HepG2 (cell line): Measurements from ENCODE around the gene ANKZF1. TPM values are rescaled to one million over a fixed set of nuclear protein-coding genes. Genes with fewer than 3 reads are reported as not detected.

Source experiments
- ATF5 ChIP-seq: sonication (generic); formaldehyde crosslinking; IDR thresholded peaks from 2 replicates; pipeline ENCODE4 v1.4.0; 2020; ENCODE audit warnings: mild to moderate bottlenecking, low read depth, missing genetic modification reagents
- CENPT ChIP-seq: sonication (generic); formaldehyde crosslinking; IDR thresholded peaks from 2 replicates; pipeline ENCODE4 v1.8.0; 2022; ENCODE audit warnings: low read depth, mild to moderate bottlenecking, moderate library complexity, missing genetic modification reagents
- HOXA9 ChIP-seq: sonication (generic); formaldehyde crosslinking; IDR thresholded peaks from 2 replicates; pipeline ENCODE4 v1.8.1; 2022; ENCODE audit warnings: missing genetic modification reagents, mild to moderate bottlenecking, moderate library complexity, borderline replicate concordance
- IRX3 ChIP-seq: sonication (generic); formaldehyde crosslinking; IDR thresholded peaks from 2 replicates; pipeline ENCODE4 v1.8.1; 2023; ENCODE audit warnings: mild to moderate bottlenecking, low read depth, missing genetic modification reagents, borderline replicate concordance
- KDM1A ChIP-seq: IDR thresholded peaks from 2 replicates; pipeline ENCODE4 v1.6.1; 2016; ENCODE audit warnings: missing compliant biosample characterization
- KLF6 ChIP-seq: IDR thresholded peaks from 2 replicates; pipeline ENCODE4 v1.8.0; 2016; ENCODE audit warnings: missing biosample characterization, missing genetic modification reagents
- KMT2B ChIP-seq: IDR thresholded peaks from 2 replicates; pipeline ENCODE4 v1.6.1; 2016; ENCODE audit warnings: missing genetic modification reagents, missing compliant biosample characterization
- MIER3 ChIP-seq: IDR thresholded peaks from 2 replicates; pipeline ENCODE4 v1.6.1; 2016; ENCODE audit warnings: missing compliant biosample characterization, borderline replicate concordance
- MTF1 ChIP-seq: sonication (generic); formaldehyde crosslinking; IDR thresholded peaks from 2 replicates; pipeline ENCODE4 v1.5.0; 2020; ENCODE audit warnings: missing genetic modification reagents
- MYNN ChIP-seq: sonication (generic); formaldehyde crosslinking; IDR thresholded peaks from 2 replicates; pipeline ENCODE4 v1.4.0; 2020; ENCODE audit warnings: mild to moderate bottlenecking, low read depth, missing genetic modification reagents
- NKX3-1 ChIP-seq: sonication (generic); formaldehyde crosslinking; IDR thresholded peaks from 2 replicates; pipeline ENCODE4 v1.5.0; 2020; ENCODE audit warnings: missing genetic modification reagents
- PATZ1 ChIP-seq: sonication (generic); formaldehyde crosslinking; IDR thresholded peaks from 2 replicates; pipeline ENCODE4 v1.4.0; 2020; ENCODE audit warnings: missing genetic modification reagents
- POLR2AphosphoS5 ChIP-seq: IDR thresholded peaks from 2 replicates; pipeline ENCODE4 v1.6.1; 2012; ENCODE audit warnings: low read depth, low read length
- YEATS4 ChIP-seq: sonication (generic); formaldehyde crosslinking; IDR thresholded peaks from 2 replicates; pipeline ENCODE4 v1.4.0; 2020; ENCODE audit warnings: missing genetic modification reagents, borderline replicate concordance
- ZBTB14 ChIP-seq: sonication (generic); formaldehyde crosslinking; IDR thresholded peaks from 2 replicates; pipeline ENCODE4 v1.4.0; 2020; ENCODE audit warnings: missing genetic modification reagents
- ZBTB43 ChIP-seq: sonication (generic); formaldehyde crosslinking; conservative IDR thresholded peaks from 2 replicates; pipeline ENCODE4 v1.4.0; 2020; ENCODE audit warnings: missing genetic modification reagents
- ZBTB7B ChIP-seq: sonication (generic); formaldehyde crosslinking; IDR thresholded peaks from 2 replicates; pipeline ENCODE4 v1.4.0; 2020; ENCODE audit warnings: missing genetic modification reagents
- ZNF292 ChIP-seq: sonication (generic); formaldehyde crosslinking; IDR thresholded peaks from 2 replicates; pipeline ENCODE4 v1.8.1; 2022; ENCODE audit warnings: mild to moderate bottlenecking, low read depth, missing genetic modification reagents, borderline replicate concordance
- ZNF354B ChIP-seq: sonication (generic); formaldehyde crosslinking; IDR thresholded peaks from 2 replicates; pipeline ENCODE4 v1.8.0; 2022; ENCODE audit warnings: mild to moderate bottlenecking, missing genetic modification reagents
- ZNF468 ChIP-seq: sonication (generic); formaldehyde crosslinking; IDR thresholded peaks from 2 replicates; pipeline ENCODE4 v1.8.0; 2022; ENCODE audit warnings: mild to moderate bottlenecking, moderate library complexity, missing genetic modification reagents
- ZNF558 ChIP-seq: sonication (generic); formaldehyde crosslinking; IDR thresholded peaks from 2 replicates; pipeline ENCODE4 v1.9.0; 2022; ENCODE audit warnings: mild to moderate bottlenecking, missing genetic modification reagents, borderline replicate concordance
- ZNF569 ChIP-seq: sonication (generic); formaldehyde crosslinking; IDR thresholded peaks from 2 replicates; pipeline ENCODE4 v1.5.0; 2020; ENCODE audit warnings: mild to moderate bottlenecking, missing genetic modification reagents, moderate library complexity, borderline replicate concordance
- ZNF580 ChIP-seq: IDR thresholded peaks from 2 replicates; pipeline ENCODE4 v1.6.1; 2016; ENCODE audit warnings: low read depth, borderline replicate concordance
- ZNF746 ChIP-seq: sonication (generic); formaldehyde crosslinking; IDR thresholded peaks from 2 replicates; pipeline ENCODE4 v1.8.0; 2022; ENCODE audit warnings: mild to moderate bottlenecking, missing genetic modification reagents
- ZNF768 ChIP-seq: sonication (generic); formaldehyde crosslinking; IDR thresholded peaks from 2 replicates; pipeline ENCODE4 v1.4.0; 2020; ENCODE audit warnings: missing genetic modification reagents
- polyA plus RNA-seq, 8 experiments: library from polyadenylated mRNA; depleted of rRNA in 3 of 8; stranded (reverse) in 7 of 8; unstranded in 1 of 8; fragments of >200 nt; fragmentation: Illumina TruSeq in 4 of 8; extraction: Trizol in 4 of 8; gene quantifications; 2 replicates each; pipeline versions ENCODE4 v1.2.1 to v1.2.3, GENCODE V29; 2011 to 2016; ENCODE audit warnings: low read depth in 4 of 8, missing spikeins in 1 of 8, mixed read lengths in 1 of 8; ENCODE audit not compliant: insufficient read depth in 1 of 8
- total RNA-seq, 5 experiments: library from RNA; depleted of rRNA; stranded (reverse); fragments of >200 nt; fragmentation: Illumina TruSeq; extraction: Trizol; gene quantifications; 2 replicates each; pipeline ENCODE4 v1.2.3, GENCODE V29; 2016; ENCODE audit warnings: low read depth in 1 of 5

Gene ANKZF1
- total and polyA plus RNA-seq, 2 of the 13 experiments (the other 11 are each of a cell fraction or from before 2014, with no cell fraction given): 25.3 to 128 TPM

- TF ChIP-seq PATZ1 (CRISPR knock-in tag) (peak; percentile 79), YEATS4 (peak; percentile 82), ZBTB14 (peak; percentile 81), MIER3 (CRISPR knock-in tag) (peak; percentile 87; the same call in 1 of the 2 replicates), ZNF580 (peak; percentile 74; the same call in 1 of the 2 replicates), IRX3 (CRISPR knock-in tag) (peak; percentile 88; the same call in 1 of the 2 replicates), ZNF292 (CRISPR knock-in tag) (peak; percentile 66; the same call in 1 of the 2 replicates), ZNF468 (no peak), MTF1 (CRISPR knock-in tag) (no peak; the same call in 1 of the 2 replicates), KMT2B (peak; percentile 77; the same call in 1 of the 2 replicates), NKX3-1 (no peak), KLF6 (peak; percentile 51; the same call in 1 of the 2 replicates), ZBTB7B (CRISPR knock-in tag) (no peak), ATF5 (CRISPR knock-in tag) (0 out of 2 replicates have a peak, but pooled peaks have one; percentile 29), CENPT (no peak), ZNF768 (CRISPR knock-in tag) (peak; percentile 72), ZNF569 (CRISPR knock-in tag) (no peak), ZNF558 (peak; percentile 87; the same call in 1 of the 2 replicates), MYNN (CRISPR knock-in tag) (no peak), KDM1A (CRISPR knock-in tag) (no peak), ZNF746 (CRISPR knock-in tag) (no peak; the same call in 1 of the 2 replicates), ZNF354B (CRISPR knock-in tag) (peak; percentile 90), ZBTB43 (CRISPR knock-in tag) (no peak; the same call in 1 of the 2 replicates), HOXA9 (CRISPR knock-in tag) (0 out of 2 replicates have a peak, but pooled peaks have one; percentile 40), POLR2AphosphoS5 (peak; percentile 99)
Observed at GRCh38 chr2:219206328-219207133, 23.1 kb upstream of the ANKZF1 start, which contains the start of gene ZFAND2B (continued).
